Glomerular visceral epithelial cell (primary cell): Measurements from ENCODE around the gene SCGB1D2.
A peak's percentile ranks its signal among the peaks of the same experiment; 100 is the strongest.
"Not testable (repeated sequence)": the region's sequence is repeated elsewhere in the genome, so short reads cannot be mapped to it uniquely, and the experiment has no call there.

ENCODE experiments used
- DNase-seq: peaks from one replicate; pipeline ENCODE4 v3.0.0-alpha.2; 2016; ENCODE audit errors: extremely low spot score

The SCGB1D2 gene

GRCh38 chr11:62242021-62242420, at the start of gene SCGB1D2:
Gene SCGB1D2, plus strand, starts transcription at chr11:62242239. Its CDS starts 69 bp downstream, at chr11:62242308.
- no peak for DNase-seq

GRCh38 chr11:62193952-62194351, 48.1 kb upstream of the SCGB1D2 start:
- no peak for DNase-seq

GRCh38 chr11:62195010-62195409, 47.0 kb upstream of the SCGB1D2 start:
- DNase-seq, result not testable (repeated sequence)

- no peak for DNase-seq
These were observed 46.1 kb upstream of the SCGB1D2 start for GRCh38 chr11:62195945-62196344.

GRCh38 chr11:62197400-62197799, 44.6 kb upstream of the SCGB1D2 start:
- DNase-seq, result not testable (repeated sequence)

- no peak for DNase-seq
These were observed 40.7 kb upstream of the SCGB1D2 start for GRCh38 chr11:62201376-62201775.

GRCh38 chr11:62202910-62203309, 39.1 kb upstream of the SCGB1D2 start:
- peak; percentile 8 for DNase-seq

GRCh38 chr11:62204430-62204829, 37.6 kb upstream of the SCGB1D2 start:
- DNase-seq, result no peak

GRCh38 chr11:62205441-62205840, 36.6 kb upstream of the SCGB1D2 start:
- DNase-seq, result no peak

GRCh38 chr11:62206276-62207066, 35.6 kb upstream of the SCGB1D2 start:
- peak; percentile 62 for DNase-seq

GRCh38 chr11:62208785-62209144, 33.3 kb upstream of the SCGB1D2 start:
- DNase-seq, result no peak

GRCh38 chr11:62217191-62217748, 24.8 kb upstream of the SCGB1D2 start:
- no peak for DNase-seq

GRCh38 chr11:62221498-62221897, 20.5 kb upstream of the SCGB1D2 start:
- DNase-seq, result no peak

- no peak for DNase-seq
These were observed 18.9 kb upstream of the SCGB1D2 start for GRCh38 chr11:62223095-62223494.

- DNase-seq, result no peak
These were observed 8.3 kb upstream of the SCGB1D2 start for GRCh38 chr11:62233730-62234129.

GRCh38 chr11:62236187-62236586, 5.9 kb upstream of the SCGB1D2 start:
- no peak for DNase-seq

GRCh38 chr11:62237499-62237898, 4.5 kb upstream of the SCGB1D2 start:
- DNase-seq, result no peak

- no peak for DNase-seq
These were observed 3.9 kb upstream of the SCGB1D2 start for GRCh38 chr11:62238151-62238550.

GRCh38 chr11:62241095-62241494, 944 bp upstream of the SCGB1D2 start:
- DNase-seq, result no peak

- DNase-seq, result peak; percentile 7
These were observed 3.3 kb downstream of the SCGB1D2 start for GRCh38 chr11:62245271-62245753.

- DNase-seq, result no peak
These were observed 9.7 kb downstream of the SCGB1D2 start for GRCh38 chr11:62251698-62252097.

- DNase-seq, result no peak
These were observed 12.0 kb downstream of the SCGB1D2 start for GRCh38 chr11:62253999-62254542.

GRCh38 chr11:62256281-62256680, 14.2 kb downstream of the SCGB1D2 start:
- no peak for DNase-seq
